Pancreas (tissue), 10 donors: ENCODE measurements around the gene EPO. TPM values are rescaled to one million over a fixed set of nuclear protein-coding genes. Genes with fewer than 3 reads are reported as not detected.
"Not testable (repeated sequence)": the region's sequence is repeated elsewhere in the genome, so short reads cannot be mapped to it uniquely, and the experiment has no call there.

Experiments used
- ATAC-seq, 4 donors: fragments of 200-7000 bp; cut with Tn5 transposase; one replicate each; pipeline versions ENCODE4 v1.8.0 to v1.9.1; 2020; ENCODE audit warnings: mild to moderate bottlenecking in 4 of 4, moderate library complexity in 4 of 4
- DNase-seq, 6 donors: peaks; one replicate each; pipeline ENCODE4 v3.0.0-alpha.2; 2020
- FAIRE-seq: peaks from 2 replicates; lab custom pipeline; 2012; peaks lifted over from hg19 to GRCh38; lab: Jason Lieb, UNC
- H3K27ac ChIP-seq, 4 donors: fragments of 200-600 bp; sonication (generic); 1 replicate in 3 of 4; 2 replicates in 1 of 4; pipeline versions ENCODE4 v1.5.0 to v1.8.0; 2020
- H3K27me3 ChIP-seq, 4 donors: fragments of 200-600 bp; one replicate each; pipeline ENCODE4 v1.8.0; 2021
- H3K36me3 ChIP-seq, 3 donors: fragments of 200-600 bp; sonication (generic) in 1 of 3; one replicate each; pipeline versions ENCODE4 v1.5.0 to v1.8.0; 2020 to 2021
- H3K4me1 ChIP-seq, 3 donors: fragments of 200-600 bp; one replicate each; pipeline ENCODE4 v1.8.0; 2021
- H3K4me3 ChIP-seq, 4 donors: fragments of 200-600 bp; sonication (generic) in 2 of 4; one replicate each; pipeline versions ENCODE4 v1.5.0 to v1.8.0; 2020 to 2021
- H3K9me3 ChIP-seq, 4 donors: fragments of 200-600 bp; one replicate each; pipeline ENCODE4 v1.8.0; 2021
- WGBS, 2 donors: extraction: QIAGEN DNeasy Blood & Tissue Kit; methylation state at CpG; one replicate each; pipeline ENCODE4 v1.1.7; 2013; 5-methylcytosine and 5-hydroxymethylcytosine counted together
- intact Hi-C, 3 donors: fragments of 100-400 bp; cut with DNase I; formaldehyde crosslinking; loops; one replicate each; pipeline versions ENCODE4 v1.11.1 to v1.14.2; 2022
- polyA plus RNA-seq, 2 donors: library from polyadenylated mRNA; stranded (reverse); fragments of 200-250 nt; gene quantifications; one replicate each; pipeline ENCODE4 v1.2.3, GENCODE V29; 2013
- total RNA-seq, 6 donors: library from RNA; stranded (reverse); fragmentation: NEBNext Ultra II Directional in 4 of 6; extraction: Animal tissue kit (Norgen Biotek cat#: 25700) in 4 of 6; gene quantifications; one replicate each; pipeline versions ENCODE4 v1.2.1 to v1.2.4, GENCODE V29; 2021 to 2023
- TF ChIP-seq, protein P1 (sequence below), 4 donors: fragments of 200-600 bp; sonication (generic) in 3 of 4; IDR thresholded peaks; one replicate each; pipeline versions ENCODE4 v1.5.0 to v1.8.0; 2021; ENCODE audit warnings: antibody characterized with exemption in 4 of 4
- donor health status: healthy with polysubstance abuse.
- donor health status: DM: no; HTN: no; CAD: no; lungs with moderate emphysema.
- donor health status: DM: no; HTN: no; CAD: no.
- donor health status: control.
- donor health status: control.
- donor health status: Bipolar disorder and iron deficiency.
- donor health status: DM: yes; HTN: yes; CAD: no.
- donor health status: DM: no; HTN: no; CAD: no.
- donor health status: DM: no; HTN: no; CAD: no.
- donor health status: DM: yes; HTN: yes; CAD: no.

EPO gene
- total and polyA plus RNA-seq, 8 donors, result 1.6 to 5.9 (median 3.9) TPM

DNA sequence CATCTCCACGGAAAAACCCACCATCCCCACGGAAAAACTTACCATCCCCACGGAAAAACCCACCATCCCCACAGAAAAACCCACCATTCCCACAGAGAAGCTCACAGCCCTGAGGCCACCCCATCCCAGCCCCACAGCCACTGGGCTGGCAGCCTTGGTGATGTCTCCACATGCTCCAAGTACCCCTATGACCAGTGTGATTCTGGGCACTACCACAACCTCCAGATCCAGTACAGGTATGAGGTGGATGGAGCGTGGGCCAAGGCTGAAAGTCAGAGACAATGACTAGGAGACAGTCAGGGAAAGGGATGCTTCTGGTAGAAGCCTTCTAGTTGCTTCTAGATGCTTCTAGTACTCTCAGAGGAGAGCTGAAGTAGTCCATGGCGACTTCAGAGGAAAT is 32.7 kb downstream of the EPO start:
- no peak for FAIRE-seq
- Histone ChIP-seq H3K27me3 (peaks cover 0 to 4% (median 0%) of the 10 kb centered on the region in 4 donors), H3K9me3 (no peaks in the 10 kb centered on the region), H3K27ac (no peak overlapping the region), H3K36me3 (no peaks in the 10 kb centered on the region), H3K4me3 (no peak overlapping the region), H3K4me1 (no peaks in the 10 kb centered on the region)
- DNase-seq, result no peak
- 56 to 73% methylated on average over 5 of the region's 5 CpGs for WGBS, 2 donors
- TF ChIP-seq, protein P1, sequence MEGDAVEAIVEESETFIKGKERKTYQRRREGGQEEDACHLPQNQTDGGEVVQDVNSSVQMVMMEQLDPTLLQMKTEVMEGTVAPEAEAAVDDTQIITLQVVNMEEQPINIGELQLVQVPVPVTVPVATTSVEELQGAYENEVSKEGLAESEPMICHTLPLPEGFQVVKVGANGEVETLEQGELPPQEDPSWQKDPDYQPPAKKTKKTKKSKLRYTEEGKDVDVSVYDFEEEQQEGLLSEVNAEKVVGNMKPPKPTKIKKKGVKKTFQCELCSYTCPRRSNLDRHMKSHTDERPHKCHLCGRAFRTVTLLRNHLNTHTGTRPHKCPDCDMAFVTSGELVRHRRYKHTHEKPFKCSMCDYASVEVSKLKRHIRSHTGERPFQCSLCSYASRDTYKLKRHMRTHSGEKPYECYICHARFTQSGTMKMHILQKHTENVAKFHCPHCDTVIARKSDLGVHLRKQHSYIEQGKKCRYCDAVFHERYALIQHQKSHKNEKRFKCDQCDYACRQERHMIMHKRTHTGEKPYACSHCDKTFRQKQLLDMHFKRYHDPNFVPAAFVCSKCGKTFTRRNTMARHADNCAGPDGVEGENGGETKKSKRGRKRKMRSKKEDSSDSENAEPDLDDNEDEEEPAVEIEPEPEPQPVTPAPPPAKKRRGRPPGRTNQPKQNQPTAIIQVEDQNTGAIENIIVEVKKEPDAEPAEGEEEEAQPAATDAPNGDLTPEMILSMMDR (IDR thresholded peaks at IDR 0.05), result no peak
- intact Hi-C loops, result no loop called here
- ATAC-seq, result no peak

DNA sequence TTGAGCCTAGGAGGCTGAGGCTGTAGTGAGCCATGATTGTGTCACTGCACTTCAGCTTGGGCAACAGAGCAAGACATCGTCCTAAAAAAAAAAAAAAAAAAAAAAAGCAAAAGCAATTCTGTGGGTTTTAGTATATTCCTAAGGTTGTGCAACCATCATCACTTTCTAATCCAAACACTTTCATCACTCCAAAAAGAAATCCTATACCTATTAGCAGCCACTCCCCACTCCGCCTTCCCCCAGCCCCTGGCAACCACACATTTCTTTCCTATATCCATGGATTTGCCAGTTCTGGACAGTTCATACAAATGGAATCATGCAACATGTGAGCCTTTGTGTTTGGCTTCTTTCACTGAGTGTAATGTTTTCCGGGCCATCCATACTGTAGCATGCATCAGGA is 33.5 kb downstream of the EPO start:
- ATAC-seq (no peak), DNase-seq (no peak), FAIRE-seq (no peak)
- intact Hi-C loops, result no loop called here
- TF ChIP-seq, protein P1 (IDR thresholded peaks at IDR 0.05), result no peak
- whole genome bisulfite sequencing, 2 donors, result 78 to 89% methylated on average over 3 of the region's 3 CpGs
- Histone ChIP-seq H3K36me3 (no peaks in the 10 kb centered on the region), H3K4me3 (no peak overlapping the region), H3K9me3 (no peaks in the 10 kb centered on the region), H3K27me3 (peaks cover 0 to 4% (median 0%) of the 10 kb centered on the region in 4 donors), H3K27ac (no peak overlapping the region), H3K4me1 (no peaks in the 10 kb centered on the region)

DNA sequence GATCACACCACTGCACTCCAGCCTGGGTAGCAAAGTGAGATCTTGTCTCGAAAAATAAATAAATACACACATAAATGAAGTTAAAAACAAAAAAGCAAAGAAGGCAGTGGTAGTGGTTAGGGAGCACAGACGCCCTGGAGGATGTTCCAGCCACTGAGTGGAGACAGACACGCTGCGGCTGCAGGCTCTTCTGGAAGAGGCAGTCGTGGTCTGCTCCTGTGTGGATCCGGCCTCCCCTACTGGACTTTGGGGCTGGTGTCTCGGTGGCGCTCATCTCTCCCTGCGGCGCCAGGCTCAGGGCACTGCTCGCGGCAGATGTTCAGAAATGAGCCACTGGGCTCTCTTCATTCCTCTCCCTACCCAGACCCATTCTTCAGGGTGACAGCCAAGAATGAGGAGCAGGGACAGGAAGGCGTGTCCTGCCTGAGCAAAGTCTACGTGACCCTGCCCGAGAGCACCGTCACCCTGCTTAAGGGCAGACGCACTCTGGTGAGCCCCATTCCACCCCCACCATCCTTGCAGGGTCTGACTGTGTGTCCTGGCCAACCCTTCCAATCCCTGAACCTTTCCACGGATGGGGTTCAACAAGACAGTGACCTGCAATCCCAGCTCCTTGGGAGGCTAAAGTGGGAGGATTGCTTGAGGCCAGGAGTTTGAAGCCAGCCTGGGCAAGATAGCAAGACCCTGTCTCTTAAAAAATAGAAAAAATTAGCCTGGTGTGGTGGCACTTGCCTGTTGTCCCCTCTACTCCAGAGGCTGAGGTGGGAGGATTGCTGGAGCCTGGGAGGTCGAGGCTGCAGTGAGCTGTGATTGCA is 39.3 kb downstream of the EPO start:
- H3K9me3 ChIP-seq, result no peaks in the 10 kb centered on the region
- ATAC-seq (no peak), DNase-seq (no peak), FAIRE-seq (no peak)
- WGBS, 2 donors, result 71 to 73% methylated on average over 17 to 19 of the region's 19 CpGs
- no peaks in the 10 kb centered on the region for H3K36me3 ChIP-seq
- H3K27me3 ChIP-seq, result no peaks in the 10 kb centered on the region
- H3K27ac ChIP-seq, result no peak overlapping the region
- H3K4me1 ChIP-seq, result no peaks in the 10 kb centered on the region
- TF ChIP-seq, protein P1 (IDR thresholded peaks at IDR 0.05), result no peak
- no peak overlapping the region for H3K4me3 ChIP-seq
- intact Hi-C loops, result no loop called here

DNA sequence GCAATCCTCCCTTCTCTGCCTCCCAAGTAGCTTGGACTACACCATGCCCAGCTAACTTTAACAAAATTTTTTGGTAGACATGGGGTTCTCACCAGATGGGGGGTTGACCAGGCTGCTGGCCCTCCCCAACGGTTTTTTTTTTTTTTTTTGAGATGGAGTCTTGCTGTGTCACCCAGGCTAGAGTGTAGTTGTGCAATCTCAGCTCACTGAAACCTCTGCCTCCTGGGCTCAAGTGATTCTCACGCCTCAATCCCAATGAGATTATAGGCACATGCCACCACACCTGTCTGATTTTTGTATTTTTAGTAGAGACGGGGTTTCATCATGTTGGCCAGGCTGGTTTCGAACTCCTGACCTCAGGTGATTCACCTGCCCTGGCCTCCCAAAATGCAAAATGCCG is 42.6 kb downstream of the EPO start:
- H3K4me1 ChIP-seq, FAIRE-seq, H3K4me3 ChIP-seq, H3K27ac ChIP-seq, intact Hi-C loops, H3K27me3 ChIP-seq, DNase-seq, ATAC-seq, H3K9me3 ChIP-seq, H3K36me3 ChIP-seq: not testable (repeated sequence)
- WGBS, 2 donors, result 75 to 77% methylated on average over 5 of the region's 5 CpGs

DNA sequence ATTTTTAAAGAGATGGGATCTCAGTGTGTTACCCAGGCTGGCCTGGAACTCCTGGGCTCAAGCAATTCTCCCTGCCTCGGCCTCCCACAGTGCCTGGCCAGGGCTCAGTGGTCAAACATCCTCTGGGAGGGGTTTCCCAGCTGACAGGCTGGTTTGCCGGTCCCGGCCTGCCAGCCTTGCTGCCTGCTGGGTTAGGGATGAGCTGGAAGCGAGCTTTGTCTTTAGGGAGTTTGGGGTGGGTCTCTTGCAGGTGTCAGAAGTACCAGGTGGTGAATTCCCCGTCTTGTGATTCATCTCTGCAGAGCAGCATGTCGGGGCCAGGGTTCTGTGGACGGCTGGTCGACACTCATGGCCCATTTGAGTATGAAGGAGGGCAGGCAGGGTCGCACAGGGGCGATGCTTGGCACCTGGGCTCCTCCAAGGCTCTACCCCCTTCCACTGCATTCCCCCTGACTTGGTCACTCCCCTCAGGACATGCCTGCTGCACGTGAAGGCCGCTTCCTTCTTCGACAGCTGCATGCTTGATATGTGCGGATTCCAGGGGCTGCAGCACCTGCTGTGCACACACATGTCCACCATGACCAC is 43.4 kb downstream of the EPO start:
- FAIRE-seq, result no peak
- H3K9me3 ChIP-seq, result no peaks in the 10 kb centered on the region
- WGBS, 2 donors, result 60 to 67% methylated on average over 14 of the region's 14 CpGs
- intact Hi-C loops, result no loop called here
- no peak for ATAC-seq
- DNase-seq, result no peak
- no peaks in the 10 kb centered on the region for H3K4me1 ChIP-seq
- H3K27ac ChIP-seq, result no peak overlapping the region
- no peaks in the 10 kb centered on the region for H3K27me3 ChIP-seq
- H3K36me3 ChIP-seq, result no peaks in the 10 kb centered on the region
- no peak overlapping the region for H3K4me3 ChIP-seq
- TF ChIP-seq, protein P1 (IDR thresholded peaks at IDR 0.05), result no peak
